ENCODE results near the gene SAP30L.

DNA sequence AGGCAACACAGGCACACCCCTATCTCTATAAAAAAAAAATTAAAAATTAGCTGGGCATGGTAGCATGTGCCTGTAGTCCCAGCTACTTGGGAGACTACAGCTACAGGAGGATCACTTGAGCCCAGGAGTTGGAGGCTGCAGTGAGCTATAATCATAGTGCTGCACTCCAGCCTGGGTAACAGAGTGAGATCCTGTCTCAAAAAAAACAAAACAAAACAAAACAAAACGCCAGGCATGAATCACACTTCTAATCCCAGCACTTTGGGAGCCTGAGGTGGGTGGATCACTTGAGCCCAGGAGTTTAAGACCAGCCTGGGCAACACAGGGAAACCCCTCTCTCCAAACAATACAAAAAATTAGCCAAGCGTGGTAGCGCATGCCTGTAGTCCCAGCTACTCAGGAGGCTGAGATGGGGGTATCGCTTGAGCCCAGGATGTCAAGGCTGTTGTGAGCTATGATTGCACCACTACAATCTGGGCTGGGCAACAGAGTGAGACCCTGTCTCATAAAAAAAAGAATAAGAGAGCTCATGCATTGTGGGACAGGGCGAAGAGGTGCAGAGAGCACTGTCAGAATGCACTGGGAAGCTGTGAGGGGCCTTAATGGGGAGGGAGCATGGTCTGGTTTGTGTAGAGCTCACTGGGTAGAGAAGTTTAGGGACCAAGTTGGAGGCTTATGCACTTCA is 8.4 kb upstream of the SAP30L start:
- TF ChIP-seq POLR2A (IDR thresholded peaks at IDR 0.05) = no peak
- TF ChIP-seq, protein P1, sequence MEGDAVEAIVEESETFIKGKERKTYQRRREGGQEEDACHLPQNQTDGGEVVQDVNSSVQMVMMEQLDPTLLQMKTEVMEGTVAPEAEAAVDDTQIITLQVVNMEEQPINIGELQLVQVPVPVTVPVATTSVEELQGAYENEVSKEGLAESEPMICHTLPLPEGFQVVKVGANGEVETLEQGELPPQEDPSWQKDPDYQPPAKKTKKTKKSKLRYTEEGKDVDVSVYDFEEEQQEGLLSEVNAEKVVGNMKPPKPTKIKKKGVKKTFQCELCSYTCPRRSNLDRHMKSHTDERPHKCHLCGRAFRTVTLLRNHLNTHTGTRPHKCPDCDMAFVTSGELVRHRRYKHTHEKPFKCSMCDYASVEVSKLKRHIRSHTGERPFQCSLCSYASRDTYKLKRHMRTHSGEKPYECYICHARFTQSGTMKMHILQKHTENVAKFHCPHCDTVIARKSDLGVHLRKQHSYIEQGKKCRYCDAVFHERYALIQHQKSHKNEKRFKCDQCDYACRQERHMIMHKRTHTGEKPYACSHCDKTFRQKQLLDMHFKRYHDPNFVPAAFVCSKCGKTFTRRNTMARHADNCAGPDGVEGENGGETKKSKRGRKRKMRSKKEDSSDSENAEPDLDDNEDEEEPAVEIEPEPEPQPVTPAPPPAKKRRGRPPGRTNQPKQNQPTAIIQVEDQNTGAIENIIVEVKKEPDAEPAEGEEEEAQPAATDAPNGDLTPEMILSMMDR (IDR thresholded peaks at IDR 0.05) = no peak
